Activated CD8-positive, alpha-beta memory T cell treated with anti-CD3 and anti-CD28 coated beads for 48 hours (primary cell): Measurements from ENCODE around the gene ST3GAL4.

ENCODE experiments used
- DNase-seq, 3 experiments: peaks; one replicate each; pipeline ENCODE4 v3.0.0-alpha.2; 2020; ENCODE audit warnings: low read depth in 2 of 3, low spot score in 2 of 3

Gene ST3GAL4

DNA sequence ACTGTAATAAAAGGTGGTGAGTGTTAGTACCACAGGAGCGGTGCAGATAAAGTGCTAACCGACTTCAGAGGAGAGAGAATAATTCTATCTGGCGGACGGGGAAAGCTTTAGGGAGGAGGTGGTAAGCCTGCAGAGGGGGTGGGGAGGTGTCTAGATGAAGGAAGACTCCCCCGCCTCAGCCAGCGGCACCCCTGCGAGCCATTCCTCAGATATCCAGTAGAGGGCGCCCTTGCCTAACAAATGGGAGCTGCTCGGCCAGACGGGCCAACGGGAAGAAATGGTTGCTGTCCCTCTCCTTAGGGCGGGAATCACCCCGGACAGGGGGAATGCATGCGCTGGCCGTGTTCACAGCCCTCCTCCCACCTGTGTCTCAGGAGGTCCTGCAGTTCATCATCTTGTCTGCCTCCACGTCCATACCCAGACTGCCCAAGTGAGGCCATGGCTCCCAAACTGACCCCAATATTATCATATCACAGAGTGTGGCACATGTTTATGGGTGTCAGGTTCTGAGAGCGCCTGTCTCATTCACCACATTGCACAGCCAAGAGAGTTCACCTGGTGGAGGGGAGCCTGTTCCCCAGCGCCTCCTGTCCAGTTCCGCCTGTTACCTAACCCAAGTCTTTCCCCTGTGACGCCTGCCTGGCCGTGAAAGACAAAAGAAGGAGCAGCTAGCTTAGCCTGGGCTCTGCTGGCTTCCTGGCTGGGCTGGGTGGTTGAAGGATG lies 85.5 kb downstream of the ST3GAL4 start:
- DNase-seq, result peak; percentile 49 to 80 (median 70)

DNA sequence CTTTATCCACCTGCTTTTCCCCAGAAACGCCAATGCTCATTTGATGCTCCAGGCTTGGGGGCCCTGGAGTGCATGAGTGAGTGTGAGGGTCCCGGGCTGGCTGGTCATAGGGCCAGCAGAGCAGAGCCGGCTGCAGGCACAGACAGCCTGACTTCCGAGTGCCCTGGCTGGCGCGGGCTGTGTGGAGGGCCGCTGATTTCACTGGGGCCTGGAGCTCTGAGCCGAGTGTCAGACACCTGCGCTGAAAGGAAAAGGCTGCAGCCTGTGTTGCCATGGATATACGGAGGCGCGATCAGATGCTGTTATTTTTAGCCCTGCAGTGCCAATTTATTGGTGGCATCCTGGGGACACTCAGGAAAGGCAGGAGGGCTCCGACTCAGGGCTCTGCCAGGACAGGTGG lies 87.6 kb downstream of the ST3GAL4 start:
- no peak for DNase-seq

DNA sequence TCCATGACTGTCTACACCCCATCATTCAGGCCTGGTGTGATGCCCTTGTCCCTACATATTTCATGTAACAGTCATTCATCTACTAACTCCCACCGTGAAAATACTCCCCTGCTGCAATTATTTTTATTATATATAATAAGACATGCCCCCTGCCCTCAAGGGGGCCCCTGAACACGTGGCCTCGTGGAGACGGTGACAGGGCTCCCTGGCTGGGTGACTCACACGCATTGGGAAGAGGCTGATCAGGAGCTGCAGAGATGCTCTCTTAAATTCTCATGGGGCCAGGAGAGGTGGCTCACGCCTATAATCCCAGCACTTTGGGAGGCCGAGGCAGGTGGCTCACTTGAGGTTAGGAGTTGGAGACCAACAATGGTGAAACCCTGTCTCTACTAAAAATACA lies 88.6 kb downstream of the ST3GAL4 start:
- DNase-seq, result no peak

DNA sequence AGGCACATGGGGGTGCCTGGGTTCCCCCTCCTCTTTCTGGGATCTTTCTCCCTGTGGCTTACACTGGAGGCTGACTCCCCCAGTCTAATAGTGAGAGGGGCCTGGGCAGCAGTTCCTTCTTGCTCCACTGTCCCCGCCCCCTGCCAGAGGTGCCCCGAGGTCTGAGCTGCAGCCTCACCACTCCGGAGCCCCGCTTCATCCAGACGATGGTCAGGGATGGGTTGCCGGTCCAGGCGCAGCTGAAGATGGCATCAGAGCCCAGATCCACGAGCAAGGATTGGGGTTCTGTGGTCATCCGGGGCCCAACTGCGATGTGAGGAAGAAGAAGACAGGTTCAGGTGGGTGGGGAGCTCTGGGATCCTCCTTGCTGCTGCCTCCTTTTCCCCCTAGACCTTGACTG lies 91.1 kb downstream of the ST3GAL4 start:
- DNase-seq, result no peak

DNA sequence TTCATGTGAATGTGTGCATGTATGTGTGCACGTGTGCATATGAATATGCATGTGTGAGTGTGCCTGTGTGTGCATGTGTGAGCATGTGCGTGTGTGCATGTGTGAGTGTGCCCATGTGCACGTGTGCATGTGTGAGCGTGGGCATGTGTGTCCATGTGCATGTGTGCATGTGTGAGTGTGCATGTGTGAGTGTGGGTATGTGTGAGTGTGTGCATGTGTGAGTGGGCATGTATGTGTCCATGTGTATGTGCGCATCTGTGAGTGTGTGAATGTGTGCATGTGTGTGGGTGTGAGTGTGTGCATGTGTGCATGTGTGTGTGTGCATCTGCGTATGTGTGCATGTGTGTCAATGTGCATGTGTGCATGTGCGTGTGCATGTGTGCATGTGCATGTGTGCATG lies 94.7 kb downstream of the ST3GAL4 start:
- DNase-seq, result no peak

DNA sequence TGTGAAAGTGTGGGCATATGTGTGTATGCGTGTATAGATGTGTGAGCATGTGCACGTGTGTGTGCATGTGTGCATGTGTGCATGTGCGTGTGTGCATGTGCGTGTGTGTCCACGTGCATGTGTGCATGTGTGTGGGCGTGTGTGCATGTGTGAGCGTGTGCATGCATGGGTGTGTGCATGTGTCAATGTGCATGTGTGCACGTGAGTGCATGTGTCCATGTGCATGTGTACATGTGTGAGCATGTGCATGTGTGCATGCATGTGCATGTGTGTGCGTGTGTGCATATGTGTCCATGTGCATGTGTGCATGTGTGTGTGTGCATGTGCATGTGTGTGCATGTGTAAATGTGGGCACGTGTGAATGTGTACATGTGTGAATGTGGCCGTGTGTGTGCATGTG lies 95.3 kb downstream of the ST3GAL4 start:
- DNase-seq, result no peak

DNA sequence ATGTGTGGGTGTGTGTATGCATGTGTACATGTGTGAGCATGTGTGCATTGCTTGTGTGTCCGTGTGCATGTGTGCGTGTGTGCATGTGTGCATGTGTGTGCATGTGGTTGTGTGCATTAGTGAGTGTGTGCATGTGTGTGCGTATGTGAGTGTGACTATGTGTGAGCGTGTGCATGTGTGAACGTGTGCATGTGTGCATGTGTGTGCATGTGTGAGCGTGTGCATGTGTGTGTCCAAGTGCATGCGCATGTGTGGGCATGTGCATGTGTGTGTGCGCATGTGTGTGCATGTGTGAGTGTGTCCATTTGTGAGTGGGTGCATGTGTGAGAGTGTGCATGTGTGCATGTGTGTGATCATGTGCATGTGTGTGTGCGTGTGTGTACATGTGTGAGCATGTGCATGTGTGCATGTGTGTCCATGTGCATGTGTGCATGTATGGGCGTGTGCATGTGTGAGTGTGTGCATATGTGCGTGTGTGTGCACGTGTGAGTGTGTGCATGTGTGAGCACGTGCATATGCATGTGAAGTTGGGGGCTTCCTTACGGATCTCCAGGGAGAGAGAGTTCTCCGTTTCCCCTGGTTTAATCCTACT lies 95.8 kb downstream of the ST3GAL4 start:
- no peak for DNase-seq

DNA sequence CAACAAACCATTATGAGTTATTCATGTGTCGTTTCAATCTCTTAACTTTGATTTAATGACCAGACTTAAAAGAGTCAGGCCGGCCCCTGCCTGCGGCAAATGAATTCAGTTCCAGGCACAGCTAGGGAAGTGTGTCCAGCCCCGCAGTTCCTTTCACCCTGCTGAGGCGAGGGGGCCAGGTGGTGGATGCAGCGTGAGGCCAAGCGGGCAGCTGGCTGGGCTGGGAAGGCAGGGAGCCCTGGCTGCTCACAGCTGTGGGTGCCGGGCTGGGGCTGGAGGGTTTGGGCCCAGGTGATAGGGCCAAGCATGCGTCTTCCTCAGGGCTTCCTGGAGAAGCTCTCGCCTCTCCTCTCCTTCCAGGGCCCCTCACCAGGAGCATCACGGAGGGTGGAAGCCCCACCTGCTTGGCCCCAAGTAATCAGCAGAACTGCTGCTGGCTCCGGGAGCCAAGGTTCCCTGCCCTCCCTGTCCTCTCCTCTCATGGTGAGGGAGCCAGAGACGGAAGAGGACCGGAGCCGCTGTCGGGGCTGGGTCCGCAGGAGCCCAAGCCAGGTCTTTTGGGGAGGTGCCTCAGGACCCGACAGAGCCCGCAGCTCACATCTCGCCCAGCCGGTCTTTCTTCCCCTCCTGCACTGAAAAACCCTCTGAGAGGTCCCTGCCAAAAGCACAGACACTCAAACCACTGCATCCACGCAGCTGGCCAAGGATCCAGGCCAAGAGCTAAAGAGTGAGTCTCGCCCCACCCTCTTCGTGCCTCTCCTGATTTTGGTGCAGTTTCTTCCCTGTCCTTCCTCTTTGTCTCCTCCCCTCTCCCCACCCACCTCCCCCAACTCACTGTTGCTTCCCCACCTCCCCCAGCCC lies 97.0 kb downstream of the ST3GAL4 start:
- DNase-seq, result no peak

DNA sequence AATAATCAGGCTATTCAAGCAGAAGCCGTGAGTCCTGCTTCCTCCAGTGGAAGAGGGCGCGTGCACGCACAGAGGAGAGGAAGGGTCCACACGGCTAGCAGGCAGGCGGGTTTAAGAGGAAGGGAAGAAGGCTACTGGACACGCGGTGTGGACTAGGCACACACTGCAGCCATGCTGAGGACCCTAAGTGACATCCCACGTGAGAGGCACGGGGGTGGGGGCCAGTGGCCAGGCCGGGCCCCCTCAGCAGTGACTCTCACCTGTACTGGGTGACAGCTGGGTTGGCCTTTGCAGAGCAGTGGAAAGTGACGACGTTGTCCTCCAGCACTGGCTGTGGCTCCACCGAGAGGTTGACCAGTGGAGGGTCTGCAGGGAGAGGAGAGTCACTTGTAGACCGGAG lies 100.6 kb downstream of the ST3GAL4 start:
- no peak for DNase-seq

DNA sequence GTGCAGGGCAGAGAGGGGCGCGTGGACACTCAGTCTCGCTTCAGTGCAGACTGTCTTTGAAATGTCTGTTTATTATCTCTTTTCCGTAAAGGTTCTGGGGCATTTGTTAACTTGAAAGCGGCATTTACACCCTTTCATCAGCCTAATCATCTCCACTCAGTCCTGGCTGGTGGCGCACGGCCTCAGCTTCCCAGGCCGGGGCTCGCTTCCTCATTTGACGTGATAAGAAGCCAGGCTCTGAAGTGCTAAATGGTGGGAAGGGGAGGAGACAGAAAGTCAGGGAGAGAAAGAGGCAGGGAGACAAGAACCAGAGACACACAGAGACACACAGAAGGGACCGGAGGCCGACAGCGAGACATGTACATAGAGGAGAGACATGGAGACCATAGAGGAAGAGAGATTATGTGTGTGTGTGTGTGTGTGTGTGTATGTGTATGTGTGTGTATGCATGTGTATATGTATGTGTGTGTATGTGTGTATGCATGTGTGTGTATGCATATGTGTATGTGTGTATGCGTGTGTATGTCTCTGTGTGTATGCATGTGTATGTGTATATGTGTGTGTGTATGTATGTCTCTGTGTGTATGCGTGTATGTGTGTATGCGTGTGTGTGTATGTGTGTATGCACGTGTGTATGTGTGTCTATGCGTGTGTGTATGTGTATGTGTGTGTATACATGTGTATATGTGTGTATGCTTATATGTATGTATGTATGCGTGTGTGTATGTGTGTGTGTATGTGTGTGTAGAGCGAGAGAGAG lies 101.5 kb downstream of the ST3GAL4 start:
- DNase-seq, result no peak

DNA sequence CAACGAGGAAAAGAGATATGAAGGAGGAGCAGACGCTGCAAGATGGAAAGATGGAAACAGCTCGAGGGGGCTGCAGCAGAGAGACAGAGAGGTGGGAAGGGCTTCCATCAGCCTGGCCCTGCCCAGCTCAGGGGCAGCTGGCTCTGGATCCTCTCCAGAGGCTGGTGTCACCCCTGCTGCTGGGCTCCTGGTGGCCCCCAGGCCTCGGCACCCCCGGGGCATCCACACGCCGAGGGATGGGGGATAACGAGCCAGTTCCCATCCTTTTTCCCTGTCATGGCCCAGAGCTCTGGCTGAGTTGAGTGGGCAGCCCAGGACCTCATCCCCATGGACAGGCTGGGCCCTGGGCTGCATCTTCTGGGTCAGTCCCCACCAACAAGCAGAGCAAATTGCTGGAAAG lies 102.3 kb downstream of the ST3GAL4 start:
- no peak for DNase-seq

DNA sequence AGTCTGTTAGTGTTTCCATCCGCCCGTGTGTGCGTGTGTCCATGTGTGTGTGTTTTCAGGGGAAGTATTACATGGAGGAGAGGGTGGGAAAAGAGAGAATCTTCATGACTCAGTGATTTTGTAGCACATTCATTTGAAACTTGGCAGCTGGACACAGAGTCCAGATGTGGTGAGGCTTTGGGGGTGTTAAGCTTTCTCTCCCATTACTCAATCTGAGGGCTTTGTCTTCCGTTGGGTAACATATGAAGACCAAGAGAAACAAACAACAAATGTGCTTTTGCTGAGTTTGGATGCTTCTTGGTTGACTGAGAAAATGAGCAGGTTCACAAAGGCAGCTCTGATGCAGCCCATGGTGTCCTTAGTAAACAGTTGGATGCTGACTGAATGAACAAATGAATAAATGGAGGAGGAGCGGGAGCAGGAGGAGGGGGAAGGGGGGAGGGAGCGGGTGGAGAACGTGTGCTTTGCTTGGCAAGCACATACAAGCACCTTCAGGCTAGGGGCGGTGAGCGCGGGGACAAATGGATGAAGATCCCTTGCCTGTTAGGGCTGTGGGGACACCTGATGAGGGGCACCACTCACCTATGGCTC lies 104.3 kb downstream of the ST3GAL4 start:
- no peak for DNase-seq

DNA sequence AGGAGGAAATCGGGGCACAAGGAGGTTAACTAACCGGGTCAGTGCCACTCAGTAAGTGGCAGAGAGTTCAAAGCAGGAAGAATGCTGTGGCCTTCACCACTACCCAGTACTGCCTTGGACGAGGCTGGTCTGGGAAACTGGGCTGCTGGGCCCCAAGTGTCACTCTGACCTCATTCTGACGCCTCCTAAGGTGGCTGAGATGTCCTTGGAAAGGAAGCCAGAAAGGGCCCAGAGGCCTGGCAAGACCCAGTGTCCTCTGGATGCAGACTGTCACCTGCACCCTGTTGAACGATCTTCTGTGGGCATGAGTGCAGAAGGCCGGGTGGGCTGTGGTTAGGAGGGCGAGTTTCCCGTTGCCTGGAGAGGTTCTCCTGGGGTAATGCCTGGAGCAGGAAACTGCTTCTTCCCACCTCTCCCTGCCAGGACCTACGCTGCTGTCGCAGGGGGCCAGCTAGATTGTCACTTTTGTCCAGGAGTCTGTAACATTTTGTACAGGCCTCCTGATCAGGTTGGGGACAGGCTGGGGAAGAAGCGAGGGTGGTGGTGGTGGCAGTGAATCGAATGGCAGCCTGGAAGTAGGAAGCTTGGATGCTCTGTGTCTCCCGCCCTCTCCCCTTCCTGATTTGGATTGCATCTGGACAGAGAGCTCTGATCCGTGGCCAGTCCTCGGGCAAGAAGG lies 105.1 kb downstream of the ST3GAL4 start:
- DNase-seq, result no peak

DNA sequence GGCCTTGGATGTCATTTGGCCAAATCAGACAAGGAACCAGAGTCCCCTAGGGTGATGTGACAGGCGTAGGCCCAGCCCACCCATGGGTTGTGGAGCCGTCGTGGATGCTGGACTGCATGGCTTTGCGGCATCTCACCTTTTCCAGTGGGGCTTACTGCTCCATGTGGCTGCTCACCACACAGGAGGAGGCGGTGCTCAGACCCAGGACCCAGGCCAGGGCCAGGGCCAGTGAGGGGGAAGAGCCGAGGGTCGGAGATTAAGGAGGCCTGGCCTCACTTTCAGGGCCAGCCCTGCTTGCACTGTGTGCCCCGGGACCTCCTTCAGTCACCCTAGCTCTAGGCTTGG lies 105.6 kb downstream of the ST3GAL4 start:
- no peak for DNase-seq

DNA sequence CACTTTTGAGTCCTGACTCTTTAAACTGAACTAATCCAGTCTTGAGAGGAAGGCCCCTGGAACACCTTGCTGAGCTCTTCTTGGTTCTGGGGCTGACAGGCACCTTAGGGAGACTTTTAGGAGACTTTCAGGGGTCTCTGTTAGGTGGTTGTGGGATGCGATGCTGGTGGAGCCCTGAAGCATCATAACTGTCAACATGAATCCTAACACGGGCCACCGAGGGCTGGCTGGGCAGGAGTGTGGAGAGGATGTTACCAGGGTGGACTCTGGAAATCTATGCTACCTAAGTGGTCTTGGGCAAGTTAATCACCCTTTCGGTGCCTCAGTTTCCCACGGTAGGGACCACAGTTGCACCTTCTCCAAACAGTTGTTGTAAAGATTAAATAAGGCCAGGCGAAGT lies 106.5 kb downstream of the ST3GAL4 start:
- DNase-seq, result no peak

DNA sequence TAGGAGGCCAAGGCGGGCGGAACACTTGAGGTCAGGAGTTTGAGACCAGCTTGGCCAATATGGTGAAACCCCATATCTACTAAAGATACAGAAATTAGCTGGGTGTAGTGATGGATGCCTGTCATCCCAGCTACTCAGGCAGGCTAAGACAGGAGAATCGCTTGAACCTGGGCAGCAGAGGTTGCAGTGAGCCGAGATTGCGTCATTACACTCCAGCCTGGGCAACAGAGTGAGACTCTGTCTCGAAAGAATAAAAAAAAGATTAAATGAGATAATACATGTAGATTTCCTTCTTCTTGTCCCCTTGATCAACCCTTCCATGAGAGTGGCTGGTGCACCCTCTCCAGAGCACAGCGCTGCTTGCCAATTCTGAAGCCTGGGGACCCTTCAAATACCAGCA lies 106.9 kb downstream of the ST3GAL4 start:
- DNase-seq, result no peak
